ENCODE results near the gene PPHLN1. TPM values are rescaled to one million over a fixed set of nuclear protein-coding genes. Genes with fewer than 3 reads are reported as not detected.
A peak's percentile ranks its signal among the peaks of the same experiment; 100 is the strongest.

Gene PPHLN1, protein sequence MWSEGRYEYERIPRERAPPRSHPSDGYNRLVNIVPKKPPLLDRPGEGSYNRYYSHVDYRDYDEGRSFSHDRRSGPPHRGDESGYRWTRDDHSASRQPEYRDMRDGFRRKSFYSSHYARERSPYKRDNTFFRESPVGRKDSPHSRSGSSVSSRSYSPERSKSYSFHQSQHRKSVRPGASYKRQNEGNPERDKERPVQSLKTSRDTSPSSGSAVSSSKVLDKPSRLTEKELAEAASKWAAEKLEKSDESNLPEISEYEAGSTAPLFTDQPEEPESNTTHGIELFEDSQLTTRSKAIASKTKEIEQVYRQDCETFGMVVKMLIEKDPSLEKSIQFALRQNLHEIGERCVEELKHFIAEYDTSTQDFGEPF
- 10 to 100 TPM; 42.7 to 57.1 (median 53.2) TPM for total RNA-seq

DNA sequence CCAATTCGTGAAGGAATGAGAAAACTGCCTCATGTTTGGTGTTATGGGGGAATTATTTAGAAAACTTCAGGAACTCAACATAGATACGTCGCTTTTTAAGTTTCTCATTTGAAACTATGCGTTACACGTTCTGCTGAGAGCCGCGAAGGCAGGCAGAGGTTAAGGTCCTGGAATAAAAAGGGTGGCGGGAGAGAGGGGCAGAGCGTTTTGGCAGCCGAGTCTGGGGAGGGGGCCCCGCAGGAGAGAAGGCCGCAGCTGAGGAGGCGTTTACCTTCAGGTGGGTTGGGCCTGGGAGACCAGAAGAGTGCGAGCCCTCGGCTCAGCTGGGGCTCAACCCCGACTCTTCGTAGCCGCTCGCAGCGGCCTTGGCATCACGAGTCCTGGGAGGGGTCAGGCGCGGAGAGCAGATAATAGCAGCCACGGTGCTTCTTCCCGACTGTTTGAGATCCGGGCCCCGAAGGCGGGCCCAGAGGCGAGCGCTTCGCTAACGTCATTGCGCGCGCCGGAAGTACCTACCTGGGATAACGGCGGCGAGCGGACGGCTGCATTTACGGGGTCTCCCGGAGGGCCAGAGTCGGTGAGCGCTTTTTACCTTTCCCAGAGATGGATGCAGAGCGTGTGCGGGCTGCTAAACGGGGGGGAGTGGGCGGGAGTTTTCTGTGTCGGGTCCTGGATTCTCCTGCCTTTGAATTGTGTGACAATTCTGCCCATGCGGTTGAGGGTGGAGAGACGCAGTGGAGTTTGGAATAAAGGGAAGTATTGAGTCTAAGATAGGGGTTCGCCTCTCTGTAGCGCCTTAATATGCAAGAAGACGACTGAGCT lies at the start of gene PPHLN1, which contains the start of gene ZCRB1:
Gene PPHLN1 (plus strand): TSS at position 515 of the 822 bp plus-strand sequence. CDS start 9,736 bp downstream, outside the sequence.
Gene ZCRB1 (minus strand): TSS at position 442 of the 822 bp plus-strand sequence. CDS start 1,992 bp downstream, outside the sequence.
- TF ChIP-seq, protein P1, sequence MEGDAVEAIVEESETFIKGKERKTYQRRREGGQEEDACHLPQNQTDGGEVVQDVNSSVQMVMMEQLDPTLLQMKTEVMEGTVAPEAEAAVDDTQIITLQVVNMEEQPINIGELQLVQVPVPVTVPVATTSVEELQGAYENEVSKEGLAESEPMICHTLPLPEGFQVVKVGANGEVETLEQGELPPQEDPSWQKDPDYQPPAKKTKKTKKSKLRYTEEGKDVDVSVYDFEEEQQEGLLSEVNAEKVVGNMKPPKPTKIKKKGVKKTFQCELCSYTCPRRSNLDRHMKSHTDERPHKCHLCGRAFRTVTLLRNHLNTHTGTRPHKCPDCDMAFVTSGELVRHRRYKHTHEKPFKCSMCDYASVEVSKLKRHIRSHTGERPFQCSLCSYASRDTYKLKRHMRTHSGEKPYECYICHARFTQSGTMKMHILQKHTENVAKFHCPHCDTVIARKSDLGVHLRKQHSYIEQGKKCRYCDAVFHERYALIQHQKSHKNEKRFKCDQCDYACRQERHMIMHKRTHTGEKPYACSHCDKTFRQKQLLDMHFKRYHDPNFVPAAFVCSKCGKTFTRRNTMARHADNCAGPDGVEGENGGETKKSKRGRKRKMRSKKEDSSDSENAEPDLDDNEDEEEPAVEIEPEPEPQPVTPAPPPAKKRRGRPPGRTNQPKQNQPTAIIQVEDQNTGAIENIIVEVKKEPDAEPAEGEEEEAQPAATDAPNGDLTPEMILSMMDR (IDR thresholded peaks at IDR 0.05): no peak
- ATAC-seq (ENCODE audit: low FRiP score) (peak; percentile 99), DNase-seq (ENCODE audit: low spot score) (peak; percentile 71)

GRCh38 chr12:42277396-42278127 lies 48.4 kb upstream of the PPHLN1 start:
- DNase-seq (ENCODE audit: low spot score): no peak
- ATAC-seq (ENCODE audit: low FRiP score): no peak
- TF ChIP-seq, protein P1 (IDR thresholded peaks at IDR 0.05): no peak

DNA sequence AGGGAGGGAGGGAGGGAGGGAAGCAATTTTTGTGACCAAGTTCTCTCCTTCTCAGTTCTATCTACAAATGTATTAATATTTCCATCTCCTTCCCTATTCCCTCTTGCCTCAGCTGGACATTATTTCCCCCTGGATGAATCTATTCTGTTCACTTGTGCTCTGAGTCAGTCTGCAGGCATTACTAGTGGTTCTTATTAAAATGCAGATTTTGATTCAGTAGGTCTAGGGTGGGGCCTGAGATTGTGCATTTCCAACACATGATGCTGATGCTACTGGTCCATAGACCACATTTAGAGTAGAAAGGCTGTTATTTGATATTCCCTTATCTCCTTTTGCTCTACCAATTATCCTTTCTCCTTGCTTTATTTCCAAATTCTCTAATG lies 47.8 kb upstream of the PPHLN1 start:
- TF ChIP-seq, protein P1 (IDR thresholded peaks at IDR 0.05): no peak
- ATAC-seq (ENCODE audit: low FRiP score) (no peak), DNase-seq (ENCODE audit: low spot score) (no peak)

GRCh38 chr12:42281278-42281677 lies 44.7 kb upstream of the PPHLN1 start:
- TF ChIP-seq, protein P1 (IDR thresholded peaks at IDR 0.05): no peak
- DNase-seq (ENCODE audit: low spot score): no peak
- ATAC-seq (ENCODE audit: low FRiP score): no peak

GRCh38 chr12:42281844-42282243 lies 44.1 kb upstream of the PPHLN1 start:
- DNase-seq (ENCODE audit: low spot score): no peak
- TF ChIP-seq, protein P1 (IDR thresholded peaks at IDR 0.05): no peak
- no peak for ATAC-seq (ENCODE audit: low FRiP score)

- ATAC-seq (ENCODE audit: low FRiP score): no peak
- no peak for DNase-seq (ENCODE audit: low spot score)
- TF ChIP-seq, protein P1 (IDR thresholded peaks at IDR 0.05): no peak
Measured at GRCh38 chr12:42282294-42282693, 43.7 kb upstream of the PPHLN1 start.

Measured in omental fat pad (tissue), 4 donors.